SK-N-MC (cell line): ENCODE results near the gene NHSL1.

ENCODE experiments used
- DNase-seq: peaks from one replicate; pipeline ENCODE4 v3.0.0-alpha.2; 2011; ENCODE audit warnings: low read depth, low spot score
- H3K27ac ChIP-seq: fragments of 200-600 bp; sonication (generic); 2 replicates; pipeline ENCODE4 v1.5.1; 2016; ENCODE audit warnings: mixed run types
- H3K36me3 ChIP-seq: fragments of 200-600 bp; sonication (generic); 2 replicates; pipeline ENCODE4 v1.6.1; 2017; ENCODE audit warnings: antibody characterized with exemption, low read length, mixed read lengths; ENCODE audit not compliant: insufficient read depth
- H3K4me3 ChIP-seq: fragments of 200-600 bp; sonication (generic); 2 replicates; pipeline ENCODE4 v1.5.1; 2016
- H3K9ac ChIP-seq: fragments of 200-600 bp; sonication (generic); 2 replicates; pipeline ENCODE4 v1.8.0; 2017; ENCODE audit warnings: mixed run types, mixed read lengths; ENCODE audit not compliant: insufficient read length
- H3K9me3 ChIP-seq: fragments of 200-600 bp; sonication (generic); 2 replicates; pipeline ENCODE4 v1.6.1; 2017; ENCODE audit warnings: low read depth, mild to moderate bottlenecking, antibody characterized with exemption, low read length, moderate library complexity, mixed read lengths
- EZH2 ChIP-seq: fragments of 200-600 bp; sonication (generic); IDR thresholded peaks from one replicate; pipeline ENCODE4 v1.6.1; 2017; ENCODE audit warnings: antibody characterized with exemption
- FOXP2 ChIP-seq: optimal IDR thresholded peaks from 2 replicates; pipeline ENCODE3; 2011; ENCODE audit warnings: mild to moderate bottlenecking, moderate library complexity; ENCODE audit not compliant: insufficient read depth; ENCODE audit errors: extremely low read length, control extremely low read depth
- POLR2AphosphoS5 ChIP-seq: IDR thresholded peaks from 2 replicates; pipeline ENCODE4 v1.6.1; 2012; ENCODE audit warnings: mild to moderate bottlenecking, low read depth, low read length, borderline replicate concordance

The NHSL1 gene

GRCh38 chr6:138484018-138484731 is 15.1 kb downstream of the NHSL1 start:
- no peak overlapping the region for H3K9ac ChIP-seq
- no peak overlapping the region for H3K27ac ChIP-seq
- no peak for DNase-seq
- TF ChIP-seq EZH2 (no peak), POLR2AphosphoS5 (no peak), FOXP2 (no peak)
- H3K36me3 ChIP-seq: peaks cover 3% of the 10 kb centered on the region; the same call in 1 of the 2 replicates
- no peaks in the 10 kb centered on the region for H3K9me3 ChIP-seq
- H3K4me3 ChIP-seq: no peak overlapping the region

- H3K9me3 ChIP-seq: no peaks in the 10 kb centered on the region
- H3K36me3 ChIP-seq: peaks cover 3% of the 10 kb centered on the region; the same call in 1 of the 2 replicates
- H3K9ac ChIP-seq: no peak overlapping the region
- H3K27ac ChIP-seq: no peak overlapping the region
- no peak for DNase-seq
- TF ChIP-seq POLR2AphosphoS5: no peak
- no peak for TF ChIP-seq EZH2
- no peak for TF ChIP-seq FOXP2
- H3K4me3 ChIP-seq: no peak overlapping the region
These were observed 16.5 kb downstream of the NHSL1 start for GRCh38 chr6:138482816-138483215.

- no peak for TF ChIP-seq EZH2
- DNase-seq: no peak
- Histone ChIP-seq H3K9me3 (no peaks in the 10 kb centered on the region), H3K36me3 (peaks cover 3% of the 10 kb centered on the region; the same call in 1 of the 2 replicates), H3K4me3 (no peak overlapping the region), H3K27ac (no peak overlapping the region), H3K9ac (no peak overlapping the region)
These were observed 18.9 kb downstream of the NHSL1 start for GRCh38 chr6:138480279-138480949.

DNA sequence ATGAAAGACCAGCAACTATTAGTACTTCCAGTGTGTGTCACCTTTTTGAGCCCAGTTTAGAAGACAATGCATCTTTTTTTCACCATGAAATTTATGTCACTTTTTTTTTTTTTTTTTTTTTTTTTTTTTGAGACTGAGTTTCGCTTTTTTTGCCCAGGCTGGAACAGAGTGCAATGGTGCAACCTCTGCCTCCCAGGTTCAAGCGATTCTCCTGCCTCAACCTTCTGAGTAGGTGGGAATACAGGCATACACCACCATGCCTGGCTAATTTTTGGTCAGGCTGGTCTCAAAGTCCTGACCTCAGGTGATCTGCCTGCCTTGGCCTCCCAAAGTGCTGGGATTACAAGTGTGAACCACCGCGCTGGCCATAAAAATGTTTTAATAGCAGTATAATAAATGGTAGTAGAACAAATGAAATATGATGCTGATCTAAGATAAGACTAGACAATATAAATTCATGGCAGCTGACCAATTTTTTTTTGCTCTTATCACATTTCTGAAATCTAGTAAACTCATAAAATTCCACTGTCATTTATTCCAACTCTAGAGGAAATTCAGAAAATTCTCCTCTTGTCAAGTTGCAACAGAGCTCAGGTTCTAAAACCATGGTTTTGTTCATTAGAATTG is 21.3 kb downstream of the NHSL1 start:
- Histone ChIP-seq H3K4me3 (no peak overlapping the region), H3K9me3 (no peaks in the 10 kb centered on the region), H3K27ac (no peak overlapping the region), H3K36me3 (peaks cover 3% of the 10 kb centered on the region; the same call in 1 of the 2 replicates), H3K9ac (no peak overlapping the region)
- TF ChIP-seq POLR2AphosphoS5: no peak
- no peak for DNase-seq

- no peak overlapping the region for H3K4me3 ChIP-seq
- peaks cover 3% of the 10 kb centered on the region; the same call in 1 of the 2 replicates for H3K36me3 ChIP-seq
- no peak for TF ChIP-seq EZH2
- TF ChIP-seq FOXP2: no peak
- TF ChIP-seq POLR2AphosphoS5: no peak
- no peak for DNase-seq
- no peaks in the 10 kb centered on the region for H3K9me3 ChIP-seq
- H3K27ac ChIP-seq: no peak overlapping the region
- H3K9ac ChIP-seq: no peak overlapping the region
These were observed 23.2 kb downstream of the NHSL1 start for GRCh38 chr6:138476116-138476515.

DNA sequence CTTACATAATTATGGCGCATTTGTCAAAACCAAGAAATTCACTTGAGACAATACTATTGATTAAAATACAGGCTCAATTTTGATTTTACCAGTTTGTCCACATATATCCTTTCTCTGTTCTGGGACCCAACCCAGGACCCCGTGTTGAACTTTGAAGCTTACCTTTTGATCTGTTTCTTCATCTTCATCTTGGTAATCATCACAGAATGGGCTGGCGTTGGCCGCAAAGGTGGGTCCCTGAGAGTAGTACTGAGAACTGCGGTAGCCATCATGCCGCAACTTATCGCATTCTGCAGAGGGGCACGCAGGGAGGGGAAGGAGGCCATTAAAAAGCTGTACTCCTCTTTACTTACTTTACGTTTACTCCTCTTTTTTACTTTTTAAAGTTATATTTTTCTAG is 26.1 kb downstream of the NHSL1 start:
- TF ChIP-seq EZH2: no peak
- TF ChIP-seq POLR2AphosphoS5: no peak
- TF ChIP-seq FOXP2: no peak
- H3K4me3 ChIP-seq: no peak overlapping the region
- no peak overlapping the region for H3K9ac ChIP-seq
- H3K9me3 ChIP-seq: no peaks in the 10 kb centered on the region
- DNase-seq: no peak
- no peaks in the 10 kb centered on the region for H3K36me3 ChIP-seq
- no peak overlapping the region for H3K27ac ChIP-seq

DNA sequence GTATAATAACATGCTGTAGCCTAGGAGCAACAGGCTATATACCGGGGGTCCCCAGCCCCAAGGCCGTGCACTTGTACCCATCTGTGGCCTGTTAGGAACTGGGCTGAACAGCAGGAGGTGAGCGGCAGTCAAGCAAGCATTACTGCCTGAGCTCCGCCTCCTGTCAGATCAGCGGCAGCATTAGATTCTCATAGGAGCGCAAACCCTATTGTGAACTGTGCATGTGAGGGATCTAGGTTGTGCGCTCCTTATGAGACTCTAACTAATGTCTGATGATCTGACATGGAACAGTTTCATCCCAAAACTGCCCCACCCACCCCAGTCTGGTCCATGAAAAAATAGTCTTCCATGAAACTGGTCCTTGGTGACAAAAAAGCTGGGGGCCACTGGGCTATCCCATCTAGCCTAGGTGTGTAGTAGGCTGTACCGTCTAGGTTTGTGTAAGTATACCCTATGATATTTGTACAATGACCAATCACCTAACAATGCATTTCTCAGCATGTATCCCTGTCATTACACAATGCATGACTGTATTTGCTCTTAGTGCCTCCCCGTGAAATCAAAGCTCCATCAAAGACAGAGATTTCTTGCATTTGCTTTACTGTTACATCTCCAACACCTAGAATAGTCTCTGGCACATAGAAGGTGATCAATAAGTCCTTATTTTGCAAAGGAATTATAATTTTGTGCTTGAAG is 30.8 kb downstream of the NHSL1 start:
- Histone ChIP-seq H3K27ac (no peak overlapping the region), H3K4me3 (no peak overlapping the region), H3K36me3 (peaks cover 5% of the 10 kb centered on the region; the same call in 1 of the 2 replicates), H3K9ac (no peak overlapping the region), H3K9me3 (no peaks in the 10 kb centered on the region)
- no peak for DNase-seq
- TF ChIP-seq POLR2AphosphoS5: no peak
- TF ChIP-seq FOXP2: no peak
- no peak for TF ChIP-seq EZH2

DNA sequence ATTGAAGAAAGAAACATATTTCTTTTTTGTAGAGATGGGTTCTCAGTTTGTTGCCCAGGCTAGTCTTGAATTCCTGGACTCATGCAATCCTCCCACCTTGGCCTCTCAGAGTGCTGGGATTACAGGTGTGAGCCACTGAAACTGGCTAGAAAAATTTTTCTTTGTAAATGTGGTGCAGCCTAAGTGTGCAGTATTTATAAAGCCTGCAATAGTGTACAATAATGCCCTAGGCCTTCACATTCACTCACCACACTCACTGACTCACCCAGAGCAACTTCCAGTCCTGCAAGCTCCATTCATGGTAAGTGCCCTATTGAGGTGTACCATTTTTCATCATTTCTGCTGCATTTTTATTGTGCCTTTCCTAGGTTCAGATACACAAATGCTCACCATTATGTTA is 31.4 kb downstream of the NHSL1 start:
- Histone ChIP-seq H3K4me3 (no peak overlapping the region), H3K9me3 (no peaks in the 10 kb centered on the region), H3K36me3 (peaks cover 5% of the 10 kb centered on the region; the same call in 1 of the 2 replicates), H3K27ac (no peak overlapping the region), H3K9ac (no peak overlapping the region)
- no peak for TF ChIP-seq POLR2AphosphoS5
- no peak for TF ChIP-seq FOXP2
- TF ChIP-seq EZH2: no peak
- no peak for DNase-seq
